GM18909 (cell line): ENCODE data around the gene RNASEH2A.
"Not testable (repeated sequence)": the region's sequence is repeated elsewhere in the genome, so short reads cannot be mapped to it uniquely, and the experiment has no call there.

ENCODE experiments used
- ATAC-seq: cut with Tn5 transposase; IDR thresholded peaks from one replicate; pipeline ENCODE4 v1.9.1; 2021; ENCODE audit warnings: mild to moderate bottlenecking; ENCODE audit not compliant: unreplicated experiment, poor library complexity

Gene RNASEH2A

DNA sequence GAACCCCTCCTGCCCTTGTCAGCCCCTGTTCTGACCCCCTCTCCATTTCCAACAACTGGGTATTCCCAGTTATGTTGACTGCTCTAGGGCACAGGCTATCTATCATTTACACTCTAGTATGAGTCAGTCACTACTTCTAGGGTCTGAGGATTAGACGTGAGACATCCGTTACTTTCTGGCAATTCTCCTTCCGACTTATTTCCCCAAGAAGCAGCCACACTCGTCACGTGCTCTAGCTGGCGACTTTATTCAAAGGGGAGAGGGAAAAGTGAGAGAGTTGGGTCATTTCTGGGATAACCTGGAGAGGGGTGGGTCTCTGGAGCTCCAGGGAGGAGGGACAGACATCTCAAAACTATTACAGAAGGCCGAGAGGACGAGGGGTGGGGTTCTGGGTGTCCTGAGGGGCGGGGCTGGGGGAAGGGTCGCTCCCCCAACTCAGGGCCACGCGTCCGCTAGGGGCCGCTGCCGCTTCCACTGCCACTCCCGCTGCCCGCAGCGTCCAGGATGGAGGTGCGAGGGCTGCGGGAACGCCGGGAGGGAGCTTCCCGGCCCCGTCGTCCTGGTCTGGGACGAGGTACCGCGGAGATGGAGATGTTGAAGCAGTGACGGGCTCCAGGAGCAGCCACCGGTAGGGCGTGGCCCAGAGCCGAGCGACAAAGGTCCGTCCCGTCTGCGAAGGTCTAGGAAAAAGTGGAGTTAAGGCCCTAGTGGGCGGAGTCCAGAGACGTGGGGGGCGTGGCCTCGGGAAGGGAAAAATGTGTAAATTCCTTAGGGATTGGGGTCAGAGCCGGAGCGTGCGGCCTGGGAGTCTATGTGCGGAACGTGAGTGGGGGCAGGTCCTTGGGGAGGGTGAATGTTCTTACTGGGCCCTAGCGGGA, 19.1 kb downstream of the RNASEH2A start:
- no peak for ATAC-seq

GRCh38 chr19:12828494-12828893, 22.1 kb downstream of the RNASEH2A start:
- no peak for ATAC-seq

GRCh38 chr19:12833418-12833737, 27.0 kb downstream of the RNASEH2A start:
- ATAC-seq, result no peak

- ATAC-seq, result no peak
Measured at GRCh38 chr19:12833738-12834565, 27.6 kb downstream of the RNASEH2A start.

- no peak for ATAC-seq
Measured at GRCh38 chr19:12834566-12834943, 28.2 kb downstream of the RNASEH2A start, which contains the start of gene RTBDN. Gene RTBDN, minus strand, starts transcription at chr19:12834579. Its CDS starts 4,600 bp downstream, at chr19:12829979.

- ATAC-seq, result no peak
Measured at GRCh38 chr19:12834976-12835757, 28.8 kb downstream of the RNASEH2A start.

DNA sequence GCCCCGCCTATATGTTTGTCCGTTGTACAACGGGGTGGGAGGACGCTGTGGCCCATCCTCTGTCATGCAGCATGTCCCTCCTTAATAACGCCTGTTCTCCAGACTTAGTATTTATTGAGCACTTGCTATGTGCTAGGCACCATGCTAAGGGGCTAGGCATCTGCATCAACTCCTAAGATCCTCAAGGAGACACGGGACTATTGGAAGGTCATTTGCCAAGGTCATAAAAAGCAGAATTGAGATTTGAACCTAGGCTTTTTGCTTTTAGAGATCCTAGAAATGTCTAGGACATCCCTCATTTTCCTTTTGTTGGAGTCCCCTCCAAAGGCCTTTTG, 30.1 kb downstream of the RNASEH2A start:
- ATAC-seq, result no peak

DNA sequence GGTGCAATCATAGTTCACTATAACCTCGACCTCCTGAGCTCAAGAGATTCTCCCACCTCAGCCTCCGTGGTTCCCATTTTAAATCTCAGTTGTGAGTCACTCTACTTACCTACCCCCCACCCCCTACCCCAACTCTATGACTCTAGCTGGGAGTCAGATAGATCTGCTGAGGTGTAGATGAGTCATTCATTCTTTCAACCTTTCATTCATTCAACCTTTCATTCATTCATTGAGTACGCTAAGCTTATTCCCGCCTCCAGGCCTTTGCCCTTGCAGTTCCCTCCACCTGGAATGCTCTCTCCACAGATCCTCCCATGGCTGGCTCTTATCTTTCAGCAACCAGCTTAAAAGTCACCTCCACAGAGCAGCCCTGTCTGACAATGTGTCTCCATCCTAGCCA, 30.8 kb downstream of the RNASEH2A start:
- ATAC-seq, result no peak

- ATAC-seq, result no peak
Measured at GRCh38 chr19:12838182-12838885, 31.9 kb downstream of the RNASEH2A start, which contains the start of gene MAST1. Gene MAST1, plus strand, starts transcription at chr19:12838515. Its CDS starts 58 bp downstream, at chr19:12838573.

- ATAC-seq, result no peak
Measured at GRCh38 chr19:12838886-12839756, 32.7 kb downstream of the RNASEH2A start.

- ATAC-seq, result no peak
Measured at GRCh38 chr19:12840091-12841079, 34.0 kb downstream of the RNASEH2A start.

GRCh38 chr19:12841094-12841493, 34.7 kb downstream of the RNASEH2A start:
- no peak for ATAC-seq

- no peak for ATAC-seq
Measured at GRCh38 chr19:12842511-12842910, 36.1 kb downstream of the RNASEH2A start.

DNA sequence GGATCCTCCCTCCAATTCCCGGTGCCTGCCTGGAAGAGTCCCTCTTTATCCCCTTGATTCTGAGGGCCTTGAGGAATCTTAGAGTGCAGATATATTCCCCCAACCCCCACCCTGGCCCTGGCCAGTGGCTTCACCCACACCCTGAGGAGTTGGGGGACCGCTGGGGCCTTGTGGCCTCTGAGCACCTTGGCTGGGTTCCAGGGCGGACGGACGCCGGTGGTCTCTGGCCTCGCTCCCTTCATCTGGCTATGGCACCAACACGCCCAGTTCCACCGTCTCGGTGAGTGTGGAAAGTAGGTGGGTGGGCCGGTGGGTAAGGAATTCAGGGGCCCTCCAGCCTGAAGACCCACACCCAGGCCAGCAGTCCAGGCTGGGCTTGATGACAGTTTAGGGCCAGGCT, 36.9 kb downstream of the RNASEH2A start:
- ATAC-seq, result no peak

GRCh38 chr19:12843999-12844732, 37.8 kb downstream of the RNASEH2A start:
- ATAC-seq, result no peak

GRCh38 chr19:12846613-12847012, 40.2 kb downstream of the RNASEH2A start:
- not testable (repeated sequence) for ATAC-seq
